Neural cell (in vitro differentiated cells): ENCODE data around the gene PDF. TPM values are rescaled to one million over a fixed set of nuclear protein-coding genes. Genes with fewer than 3 reads are reported as not detected.

Experiments
- H2AFZ ChIP-seq: fragments of 200-600, 300-800 bp; sonication (generic), shearing (Covaris generic); 2 replicates; pipeline ENCODE4 v1.6.0; 2014; ENCODE audit warnings: low read depth, mild to moderate bottlenecking, antibody characterized with exemption, low read length, moderate library complexity
- H3F3A ChIP-seq: fragments of 200-600 bp; shearing (Covaris generic); 2 replicates; pipeline ENCODE4 v1.6.1; 2016; ENCODE audit warnings: mild to moderate bottlenecking, moderate library complexity, mixed read lengths, antibody characterized with exemption, low read length; ENCODE audit not compliant: insufficient read depth, poor library complexity, severe bottlenecking
- H3K27ac ChIP-seq: fragments of 200-600, 300-800 bp; sonication (generic), shearing (Covaris generic); 2 replicates; pipeline ENCODE4 v1.5.1; 2014; ENCODE audit warnings: mild to moderate bottlenecking, low read length, moderate library complexity
- H3K27me3 ChIP-seq: fragments of 300-800, 200-600 bp; sonication (generic), shearing (Covaris generic); 2 replicates; pipeline ENCODE4 v1.6.0; 2014; ENCODE audit warnings: mild to moderate bottlenecking, low read depth, low read length, moderate library complexity; ENCODE audit not compliant: insufficient read depth
- H3K36me3 ChIP-seq: fragments of 300-800, 200-600 bp; sonication (generic), shearing (Covaris generic); 2 replicates; pipeline ENCODE4 v1.5.1; 2014; ENCODE audit warnings: mild to moderate bottlenecking, antibody characterized with exemption, low read length, moderate library complexity; ENCODE audit not compliant: insufficient read depth
- H3K4me2 ChIP-seq: fragments of 300-800, 200-600 bp; sonication (generic), shearing (Covaris generic); 2 replicates; pipeline ENCODE4 v1.6.0; 2014; ENCODE audit warnings: mild to moderate bottlenecking, low read length
- H3K4me3 ChIP-seq: fragments of 300-800, 200-600 bp; sonication (generic), shearing (Covaris generic); 2 replicates; pipeline ENCODE4 v1.5.1; 2014; ENCODE audit warnings: mild to moderate bottlenecking, low read length, moderate library complexity
- H3K79me2 ChIP-seq: fragments of 200-600 bp; shearing (Covaris generic); replicated peaks from 2 replicates; pipeline ENCODE4 v1.6.0; 2014; ENCODE audit warnings: mild to moderate bottlenecking, low read length, moderate library complexity; ENCODE audit not compliant: insufficient read depth
- H3K9ac ChIP-seq: fragments of 300-800, 200-600 bp; sonication (generic), shearing (Covaris generic); 2 replicates; pipeline ENCODE4 v1.6.1; 2016; ENCODE audit warnings: mild to moderate bottlenecking, low read length, mixed read lengths
- H3K9me2 ChIP-seq: fragments of 200-600 bp; shearing (Covaris generic); 2 replicates; pipeline ENCODE4 v1.6.1; 2016; ENCODE audit warnings: mild to moderate bottlenecking, low read length, mixed read lengths; ENCODE audit not compliant: insufficient read depth
- H3K9me3 ChIP-seq: fragments of 200-600, 300-800 bp; sonication (generic), shearing (Covaris generic); 2 replicates; pipeline ENCODE4 v1.6.1; 2016; ENCODE audit warnings: mild to moderate bottlenecking, mixed run types, low read length, moderate library complexity, mixed read lengths
- H4K20me1 ChIP-seq: fragments of 200-600 bp; shearing (Covaris generic); 2 replicates; pipeline ENCODE4 v1.6.1; 2016; ENCODE audit warnings: mild to moderate bottlenecking, mixed run types; ENCODE audit not compliant: insufficient read depth
- CTCF ChIP-seq: fragments of 450-650 bp; IDR thresholded peaks from 2 replicates; pipeline ENCODE4 v1.5.1; 2014; ENCODE audit warnings: antibody characterized with exemption, mild to moderate bottlenecking, moderate library complexity; ENCODE audit not compliant: poor library complexity, severe bottlenecking
- EP300 ChIP-seq: fragments of 450-650 bp; conservative IDR thresholded peaks from 2 replicates; pipeline ENCODE4 v1.6.1; 2014; ENCODE audit warnings: antibody characterized with exemption, mild to moderate bottlenecking, moderate library complexity; ENCODE audit not compliant: poor library complexity, severe bottlenecking
- EZH2 ChIP-seq: fragments of 200-600, 300-800 bp; shearing (Covaris generic), sonication (generic); IDR thresholded peaks from 2 replicates; pipeline ENCODE4 v1.6.1; 2014; ENCODE audit warnings: antibody characterized with exemption, low read length, borderline replicate concordance, mild to moderate bottlenecking; ENCODE audit not compliant: insufficient read depth, poor library complexity, severe bottlenecking
- MXI1 ChIP-seq: fragments of 450-650 bp; conservative IDR thresholded peaks from 2 replicates; pipeline ENCODE4 v1.6.1; 2014; ENCODE audit warnings: antibody characterized with exemption, mild to moderate bottlenecking; ENCODE audit not compliant: poor library complexity, severe bottlenecking
- POLR2AphosphoS5 ChIP-seq: IDR thresholded peaks from 2 replicates; pipeline ENCODE4 v1.6.1; 2012
- RAD21 ChIP-seq: fragments of 450-650 bp; conservative IDR thresholded peaks from 2 replicates; pipeline ENCODE4 v1.6.1; 2014; ENCODE audit warnings: antibody characterized with exemption, mild to moderate bottlenecking, moderate library complexity
- SMC3 ChIP-seq: fragments of 450-650 bp; conservative IDR thresholded peaks from 2 replicates; pipeline ENCODE4 v1.6.1; 2014; ENCODE audit warnings: antibody characterized with exemption, mild to moderate bottlenecking, moderate library complexity; ENCODE audit not compliant: poor library complexity
- TAF1 ChIP-seq: IDR thresholded peaks from 2 replicates; pipeline ENCODE4 v1.6.1; 2012; ENCODE audit warnings: low read depth
- polyA plus RNA-seq: library from polyadenylated mRNA; depleted of rRNA; stranded (reverse); fragments of >200 nt; gene quantifications from 2 replicates; pipeline ENCODE4 v1.2.3, GENCODE V29; 2014
- TF ChIP-seq, protein P1 (sequence below): IDR thresholded peaks from 2 replicates; pipeline ENCODE4 v1.6.1; 2012; ENCODE audit warnings: borderline replicate concordance

Gene PDF
- polyA plus RNA-seq, 1 donor from 2014 or later = 5.1 TPM

GRCh38 chr16:69322343-69322742 is 8.0 kb downstream of the PDF start:
- no peak overlapping the region for H3K27ac ChIP-seq
- H3K79me2 ChIP-seq = peaks cover 22% of the 10 kb centered on the region
- H3K36me3 ChIP-seq = no peaks in the 10 kb centered on the region
- TF ChIP-seq CTCF (no peak), EP300 (no peak), RAD21 (no peak), EZH2 (no peak), TAF1 (no peak)
- TF ChIP-seq, protein P1, sequence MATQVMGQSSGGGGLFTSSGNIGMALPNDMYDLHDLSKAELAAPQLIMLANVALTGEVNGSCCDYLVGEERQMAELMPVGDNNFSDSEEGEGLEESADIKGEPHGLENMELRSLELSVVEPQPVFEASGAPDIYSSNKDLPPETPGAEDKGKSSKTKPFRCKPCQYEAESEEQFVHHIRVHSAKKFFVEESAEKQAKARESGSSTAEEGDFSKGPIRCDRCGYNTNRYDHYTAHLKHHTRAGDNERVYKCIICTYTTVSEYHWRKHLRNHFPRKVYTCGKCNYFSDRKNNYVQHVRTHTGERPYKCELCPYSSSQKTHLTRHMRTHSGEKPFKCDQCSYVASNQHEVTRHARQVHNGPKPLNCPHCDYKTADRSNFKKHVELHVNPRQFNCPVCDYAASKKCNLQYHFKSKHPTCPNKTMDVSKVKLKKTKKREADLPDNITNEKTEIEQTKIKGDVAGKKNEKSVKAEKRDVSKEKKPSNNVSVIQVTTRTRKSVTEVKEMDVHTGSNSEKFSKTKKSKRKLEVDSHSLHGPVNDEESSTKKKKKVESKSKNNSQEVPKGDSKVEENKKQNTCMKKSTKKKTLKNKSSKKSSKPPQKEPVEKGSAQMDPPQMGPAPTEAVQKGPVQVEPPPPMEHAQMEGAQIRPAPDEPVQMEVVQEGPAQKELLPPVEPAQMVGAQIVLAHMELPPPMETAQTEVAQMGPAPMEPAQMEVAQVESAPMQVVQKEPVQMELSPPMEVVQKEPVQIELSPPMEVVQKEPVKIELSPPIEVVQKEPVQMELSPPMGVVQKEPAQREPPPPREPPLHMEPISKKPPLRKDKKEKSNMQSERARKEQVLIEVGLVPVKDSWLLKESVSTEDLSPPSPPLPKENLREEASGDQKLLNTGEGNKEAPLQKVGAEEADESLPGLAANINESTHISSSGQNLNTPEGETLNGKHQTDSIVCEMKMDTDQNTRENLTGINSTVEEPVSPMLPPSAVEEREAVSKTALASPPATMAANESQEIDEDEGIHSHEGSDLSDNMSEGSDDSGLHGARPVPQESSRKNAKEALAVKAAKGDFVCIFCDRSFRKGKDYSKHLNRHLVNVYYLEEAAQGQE = no peak
- no peaks in the 10 kb centered on the region for H3K27me3 ChIP-seq
- H3K9me3 ChIP-seq = no peaks in the 10 kb centered on the region
- peaks cover 6% of the 10 kb centered on the region for H4K20me1 ChIP-seq
- no peak overlapping the region for H3K9ac ChIP-seq
- no peak overlapping the region for H2AFZ ChIP-seq
- no peaks in the 10 kb centered on the region for H3K9me2 ChIP-seq
- no peak overlapping the region for H3K4me3 ChIP-seq
- no peak overlapping the region for H3K4me2 ChIP-seq
- H3F3A ChIP-seq = no peaks in the 10 kb centered on the region

DNA sequence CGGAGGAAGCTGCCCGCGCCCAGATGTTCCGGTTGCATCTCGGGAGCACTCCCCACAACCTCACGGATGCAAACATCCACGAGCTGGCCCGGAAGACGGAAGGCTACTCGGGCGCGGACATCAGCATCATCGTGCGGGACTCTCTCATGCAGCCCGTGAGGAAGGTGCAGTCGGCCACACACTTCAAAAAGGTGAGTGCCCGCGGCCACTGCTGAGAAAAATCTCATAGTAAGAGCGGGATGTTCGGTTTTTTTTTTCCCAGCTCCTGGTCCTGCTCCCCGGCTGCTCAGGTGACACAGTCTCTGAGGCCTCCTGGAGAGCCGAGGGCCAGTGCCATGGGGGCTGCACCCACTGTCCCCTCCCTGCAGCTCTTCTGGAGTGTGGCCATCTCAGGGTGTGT is 9.3 kb downstream of the PDF start:
- Histone ChIP-seq H3K4me2 (no peak overlapping the region), H3K4me3 (no peak overlapping the region), H3K9me2 (no peaks in the 10 kb centered on the region), H3K79me2 (peaks cover 11% of the 10 kb centered on the region), H3K9ac (no peak overlapping the region), H4K20me1 (peaks cover 6% of the 10 kb centered on the region), H2AFZ (no peak overlapping the region), H3K27me3 (no peaks in the 10 kb centered on the region), H3K27ac (no peak overlapping the region), H3F3A (no peaks in the 10 kb centered on the region), H3K36me3 (peaks cover 2% of the 10 kb centered on the region), H3K9me3 (no peaks in the 10 kb centered on the region)
- no peak for TF ChIP-seq SMC3
- TF ChIP-seq MXI1 = no peak
- no peak for TF ChIP-seq CTCF
- TF ChIP-seq TAF1 = no peak
- TF ChIP-seq, protein P1 = no peak
- no peak for TF ChIP-seq EP300
- no peak for TF ChIP-seq EZH2
- no peak for TF ChIP-seq POLR2AphosphoS5
- no peak for TF ChIP-seq RAD21
